ENCODE measurements around the gene SIN3A. TPM values are rescaled to one million over a fixed set of nuclear protein-coding genes. Genes with fewer than 3 reads are reported as not detected.
"Not testable (repeated sequence)": the region's sequence is repeated elsewhere in the genome, so short reads cannot be mapped to it uniquely, and the experiment has no call there.

Gene SIN3A
- total RNA-seq, 1 donor from 2014 or later: 96.4 TPM

DNA sequence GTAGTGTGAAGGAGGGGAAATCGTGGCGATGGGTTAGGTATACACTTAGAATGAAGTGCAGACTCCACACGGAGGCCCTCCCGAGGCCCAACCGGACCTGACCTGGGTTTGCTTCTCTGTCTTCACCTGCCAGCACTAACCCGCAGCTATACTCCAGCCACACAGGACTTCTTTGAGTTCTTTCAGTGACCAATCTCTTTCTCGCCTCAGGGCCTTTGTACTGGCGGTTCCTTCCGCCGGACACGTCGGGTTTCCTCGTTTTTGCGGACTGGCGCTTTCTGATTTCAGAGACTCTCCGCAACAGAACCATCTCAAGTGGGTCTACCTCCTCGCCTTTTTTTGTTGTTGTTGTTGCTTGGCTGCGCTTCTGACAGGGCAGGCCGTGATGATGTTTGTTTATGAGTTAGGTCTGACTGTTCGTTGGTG, 104.7 kb downstream of the SIN3A start, which contains the start of gene NEIL1:
Gene NEIL1 (plus strand): TSS at position 244 of the 426 bp plus-strand sequence. CDS start 1,867 bp downstream, outside the sequence.
- peaks cover 5% of the 10 kb centered on the region for H3K4me1 Mint-ChIP-seq (ENCODE audit: low read depth)
- peak within 1 kb of the TSS; percentile 82 for H3K4me3 Mint-ChIP-seq (ENCODE audit: low read depth)
- peak within 1 kb of the TSS; percentile 25 for H3K27ac Mint-ChIP-seq
- no peaks in the 10 kb centered on the region for H3K27me3 Mint-ChIP-seq
- no peaks in the 10 kb centered on the region for H3K36me3 Mint-ChIP-seq (ENCODE audit: insufficient read depth)
- DNase-seq (ENCODE audit: low spot score, unreplicated experiment): no peak
- no peaks in the 10 kb centered on the region for H3K9me3 Mint-ChIP-seq (ENCODE audit: low read depth)
- TF ChIP-seq, protein P1, sequence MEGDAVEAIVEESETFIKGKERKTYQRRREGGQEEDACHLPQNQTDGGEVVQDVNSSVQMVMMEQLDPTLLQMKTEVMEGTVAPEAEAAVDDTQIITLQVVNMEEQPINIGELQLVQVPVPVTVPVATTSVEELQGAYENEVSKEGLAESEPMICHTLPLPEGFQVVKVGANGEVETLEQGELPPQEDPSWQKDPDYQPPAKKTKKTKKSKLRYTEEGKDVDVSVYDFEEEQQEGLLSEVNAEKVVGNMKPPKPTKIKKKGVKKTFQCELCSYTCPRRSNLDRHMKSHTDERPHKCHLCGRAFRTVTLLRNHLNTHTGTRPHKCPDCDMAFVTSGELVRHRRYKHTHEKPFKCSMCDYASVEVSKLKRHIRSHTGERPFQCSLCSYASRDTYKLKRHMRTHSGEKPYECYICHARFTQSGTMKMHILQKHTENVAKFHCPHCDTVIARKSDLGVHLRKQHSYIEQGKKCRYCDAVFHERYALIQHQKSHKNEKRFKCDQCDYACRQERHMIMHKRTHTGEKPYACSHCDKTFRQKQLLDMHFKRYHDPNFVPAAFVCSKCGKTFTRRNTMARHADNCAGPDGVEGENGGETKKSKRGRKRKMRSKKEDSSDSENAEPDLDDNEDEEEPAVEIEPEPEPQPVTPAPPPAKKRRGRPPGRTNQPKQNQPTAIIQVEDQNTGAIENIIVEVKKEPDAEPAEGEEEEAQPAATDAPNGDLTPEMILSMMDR (IDR thresholded peaks at IDR 0.05; ENCODE audit: unreplicated experiment): no peak

DNA sequence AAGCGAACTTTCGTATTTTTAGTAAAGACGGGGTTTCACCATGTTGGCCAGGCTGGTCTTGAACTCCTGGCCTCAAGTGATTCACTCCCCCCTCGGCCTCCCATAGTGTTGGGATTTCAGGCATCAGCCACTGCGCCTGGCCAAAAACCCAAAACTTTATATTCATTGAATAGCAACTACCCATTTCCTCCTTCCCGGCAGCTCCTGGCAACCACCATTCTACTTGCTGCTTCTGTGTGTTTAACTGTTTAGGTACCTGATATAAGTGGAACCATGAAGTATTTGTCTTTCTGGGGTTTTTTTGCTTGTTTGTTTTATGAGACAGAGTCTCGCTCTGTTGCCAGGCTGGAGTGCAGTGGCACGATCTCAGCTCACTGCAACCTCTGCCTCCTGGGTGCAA, 107.5 kb downstream of the SIN3A start:
- H3K9me3 Mint-ChIP-seq (ENCODE audit: low read depth); H3K4me1 Mint-ChIP-seq (ENCODE audit: low read depth); H3K27me3 Mint-ChIP-seq; H3K36me3 Mint-ChIP-seq (ENCODE audit: insufficient read depth); DNase-seq (ENCODE audit: low spot score, unreplicated experiment); H3K4me3 Mint-ChIP-seq (ENCODE audit: low read depth): not testable (repeated sequence)
- H3K27ac Mint-ChIP-seq: peak overlapping the region; percentile 71

DNA sequence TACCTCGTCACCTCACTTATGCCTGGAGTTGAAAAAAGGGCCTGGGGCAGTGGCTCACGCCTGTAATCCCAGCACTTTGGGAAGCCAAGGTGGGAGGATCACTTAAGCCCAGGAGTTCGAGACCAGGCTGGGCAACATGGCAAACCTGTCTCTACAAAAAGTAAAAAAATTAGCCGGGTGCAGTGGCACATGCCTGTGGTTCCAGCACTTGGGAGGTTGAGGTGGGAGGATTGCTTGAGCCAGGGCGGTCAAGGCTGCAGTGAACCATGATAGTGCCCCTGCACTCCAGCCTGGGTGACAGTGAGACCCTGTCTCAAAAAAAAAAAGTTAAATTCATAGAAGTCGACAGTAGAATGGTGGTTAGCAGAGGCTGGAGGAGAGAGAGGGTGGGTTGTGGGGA, 109.3 kb downstream of the SIN3A start:
- Mint-ChIP-seq H3K27ac (no peak overlapping the region), H3K4me3 (ENCODE audit: low read depth) (no peak overlapping the region), H3K4me1 (ENCODE audit: low read depth) (peaks cover 1% of the 10 kb centered on the region), H3K27me3 (no peaks in the 10 kb centered on the region), H3K9me3 (ENCODE audit: low read depth) (no peaks in the 10 kb centered on the region), H3K36me3 (ENCODE audit: insufficient read depth) (peaks cover 2% of the 10 kb centered on the region)
- no peak for DNase-seq (ENCODE audit: low spot score, unreplicated experiment)
- TF ChIP-seq, protein P1 (IDR thresholded peaks at IDR 0.05; ENCODE audit: unreplicated experiment): no peak

DNA sequence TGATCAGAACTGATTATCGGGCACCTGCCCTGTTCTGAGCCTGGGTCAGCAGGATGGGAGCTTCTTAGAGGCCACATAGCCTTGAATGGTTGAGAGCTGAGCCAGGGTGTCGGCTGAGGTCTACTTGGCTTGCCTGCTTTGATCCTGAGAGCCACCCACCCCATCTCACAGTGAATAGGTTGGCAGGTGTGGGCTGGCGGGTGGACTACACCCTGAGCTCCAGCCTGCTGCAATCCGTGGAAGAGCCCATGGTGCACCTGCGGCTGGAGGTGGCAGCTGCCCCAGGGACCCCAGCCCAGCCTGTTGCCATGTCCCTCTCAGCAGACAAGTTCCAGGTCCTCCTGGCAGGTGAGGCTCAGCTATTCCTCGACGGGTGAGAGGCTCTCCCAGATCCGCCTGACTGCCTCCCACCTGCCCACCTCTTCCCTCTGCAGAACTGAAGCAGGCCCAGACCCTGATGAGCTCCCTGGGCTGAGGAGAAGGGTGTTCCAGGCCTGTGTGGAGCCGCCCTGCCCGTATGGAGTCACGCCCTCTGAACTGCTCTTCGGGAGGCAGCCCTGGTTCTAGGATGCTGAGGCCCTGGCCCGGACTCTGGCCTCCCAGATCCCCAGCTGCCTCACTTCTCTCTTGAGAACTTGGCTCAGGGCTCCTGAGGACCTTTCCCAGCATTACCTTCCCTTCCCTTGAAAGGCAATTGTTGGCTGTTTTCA, 111.8 kb downstream of the SIN3A start:
- DNase-seq (ENCODE audit: low spot score, unreplicated experiment): no peak
- H3K9me3 Mint-ChIP-seq (ENCODE audit: low read depth): no peaks in the 10 kb centered on the region
- no peak overlapping the region for H3K27ac Mint-ChIP-seq
- H3K4me1 Mint-ChIP-seq (ENCODE audit: low read depth): peaks cover 15% of the 10 kb centered on the region
- H3K4me3 Mint-ChIP-seq (ENCODE audit: low read depth): no peak overlapping the region
- TF ChIP-seq, protein P1 (IDR thresholded peaks at IDR 0.05; ENCODE audit: unreplicated experiment): no peak
- peaks cover 2% of the 10 kb centered on the region for H3K36me3 Mint-ChIP-seq (ENCODE audit: insufficient read depth)
- no peaks in the 10 kb centered on the region for H3K27me3 Mint-ChIP-seq

DNA sequence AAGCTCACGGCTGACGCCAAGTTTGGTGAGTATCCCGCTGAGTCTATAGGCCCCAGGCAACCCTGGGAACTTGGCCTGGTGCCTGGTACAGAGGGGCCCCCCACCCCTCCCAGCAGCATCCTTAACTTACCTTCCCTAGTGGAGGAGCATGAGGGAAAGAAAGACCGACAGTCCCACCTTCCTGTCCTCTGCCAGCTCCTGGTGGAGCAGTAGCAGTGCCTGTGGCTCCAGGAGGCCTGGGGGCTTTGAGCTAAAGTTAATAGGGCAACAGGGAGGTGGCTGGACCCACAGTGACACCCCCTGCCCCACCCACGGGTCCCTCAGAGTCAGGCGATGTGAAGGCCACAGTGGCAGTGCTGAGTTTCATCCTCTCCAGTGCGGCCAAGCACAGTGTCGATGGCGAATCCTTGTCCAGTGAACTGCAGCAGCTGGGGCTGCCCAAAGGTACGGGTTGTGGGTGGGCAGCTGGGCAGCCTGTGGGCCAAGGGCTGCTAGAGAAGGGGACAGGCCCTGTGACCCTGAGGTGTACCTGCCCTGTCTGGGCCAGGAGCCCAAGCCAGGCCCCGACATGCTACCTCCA, 112.7 kb downstream of the SIN3A start:
- TF ChIP-seq, protein P1 (IDR thresholded peaks at IDR 0.05; ENCODE audit: unreplicated experiment): no peak
- no peak for DNase-seq (ENCODE audit: low spot score, unreplicated experiment)
- Mint-ChIP-seq H3K36me3 (ENCODE audit: insufficient read depth) (peaks cover 2% of the 10 kb centered on the region), H3K27ac (no peak overlapping the region), H3K4me3 (ENCODE audit: low read depth) (no peak overlapping the region), H3K9me3 (ENCODE audit: low read depth) (no peaks in the 10 kb centered on the region), H3K27me3 (no peaks in the 10 kb centered on the region), H3K4me1 (ENCODE audit: low read depth) (peaks cover 14% of the 10 kb centered on the region)
